K562 (cell line): ENCODE measurements around the gene NT5DC4. TPM values are rescaled to one million over a fixed set of nuclear protein-coding genes. Genes with fewer than 3 reads are reported as not detected.

Source experiments
- AFF4 ChIP-seq: sonication (generic); formaldehyde crosslinking; IDR thresholded peaks from 2 replicates; pipeline ENCODE4 v1.8.0; 2023; ENCODE audit warnings: mild to moderate bottlenecking, missing genetic modification reagents
- CCAR2 ChIP-seq: fragments of 200-400 bp; formaldehyde crosslinking; IDR thresholded peaks from 2 replicates; pipeline ENCODE4 v1.6.1; 2017; ENCODE audit warnings: mild to moderate bottlenecking, low read depth, low read length
- E2F4 ChIP-seq: sonication (generic); formaldehyde crosslinking; IDR thresholded peaks from 2 replicates; pipeline ENCODE4 v1.8.0; 2022; ENCODE audit warnings: mild to moderate bottlenecking, low read depth, missing genetic modification reagents
- ELF4 ChIP-seq: fragments of 450-650 bp; formaldehyde crosslinking; IDR thresholded peaks from 2 replicates; pipeline ENCODE4 v1.4.0; 2022; ENCODE audit warnings: missing genetic modification characterization
- FOXM1 ChIP-seq, 2 experiments: fragments of 450-650 bp in 1 of 2; sonication (generic) in 1 of 2; formaldehyde crosslinking in 1 of 2; IDR thresholded peaks; 2 replicates each; pipeline versions ENCODE4 v1.6.1 to v1.9.0; 2017 to 2022; ENCODE audit warnings: low read depth in 2 of 2, mild to moderate bottlenecking in 2 of 2, missing genetic modification reagents in 1 of 2, moderate library complexity in 1 of 2
- FOXP4 ChIP-seq: sonication (generic); formaldehyde crosslinking; IDR thresholded peaks from 2 replicates; pipeline ENCODE4 v1.8.0; 2022; ENCODE audit warnings: mild to moderate bottlenecking, missing genetic modification reagents, borderline replicate concordance
- GTF2E2 ChIP-seq: fragments of 200-800 bp; sonication (Bioruptor generic); IDR thresholded peaks from 2 replicates; pipeline ENCODE4 v1.6.1; 2016; ENCODE audit warnings: missing genetic modification characterization, missing compliant biosample characterization
- HEY1 ChIP-seq: fragments of 250-450 bp; sonication (Bioruptor Pico); IDR thresholded peaks from 2 replicates; pipeline ENCODE4 v1.5.0; 2020; ENCODE audit warnings: mild to moderate bottlenecking, moderate library complexity, borderline replicate concordance
- PCBP2 ChIP-seq: fragments of 200-400 bp; formaldehyde crosslinking; IDR thresholded peaks from 2 replicates; pipeline ENCODE4 v1.6.1; 2018; ENCODE audit warnings: low read length, low read depth, mild to moderate bottlenecking, moderate library complexity; ENCODE audit not compliant: poor library complexity, severe bottlenecking
- SOX6 ChIP-seq: fragments of 450-650 bp; IDR thresholded peaks from 2 replicates; pipeline ENCODE4 v1.6.1; 2014; ENCODE audit warnings: mild to moderate bottlenecking
- ZBTB11 ChIP-seq, 3 experiments: fragments of 200-800 bp in 1 of 3; fragments of 250-450 bp in 1 of 3; fragments of 450-650 bp in 1 of 3; sonication (Bioruptor Pico) in 1 of 3; sonication (Bioruptor generic) in 1 of 3; formaldehyde crosslinking in 1 of 3; IDR thresholded peaks; 2 replicates each; pipeline versions ENCODE4 v1.6.1 to v1.8.0; 2016 to 2022; ENCODE audit warnings: mild to moderate bottlenecking in 2 of 3, missing genetic modification characterization in 2 of 3, missing compliant biosample characterization in 1 of 3, moderate library complexity in 1 of 3
- ZNF41 ChIP-seq: fragments of 250-450 bp; sonication (Bioruptor Pico); conservative IDR thresholded peaks from 2 replicates; pipeline ENCODE4 v1.4.0; 2020; ENCODE audit warnings: mild to moderate bottlenecking
- ZNF75A ChIP-seq: fragments of 450-650 bp; formaldehyde crosslinking; IDR thresholded peaks from 2 replicates; pipeline ENCODE4 v1.4.0; 2020; ENCODE audit warnings: mild to moderate bottlenecking
- polyA plus RNA-seq, 8 experiments: library from polyadenylated mRNA; depleted of rRNA in 4 of 8; stranded (reverse) in 5 of 8; unstranded in 3 of 8; fragments of >200 nt; fragmentation: Nextera tagmentation in 2 of 8; fragmentation: Illumina TruSeq in 1 of 8; extraction: Ambion mirVana in 2 of 8; extraction: Trizol in 1 of 8; gene quantifications; 2 replicates each; pipeline versions ENCODE4 v1.2.1 to v1.2.3, GENCODE V29; 2011 to 2014; ENCODE audit warnings: inconsistent platforms in 1 of 8, missing spikeins in 1 of 8
- total RNA-seq, 7 experiments: library from RNA; depleted of rRNA in 6 of 7; stranded (reverse); fragments of >200 nt in 6 of 7; fragmentation: Illumina TruSeq in 2 of 7; extraction: Trizol in 2 of 7; gene quantifications; 2 replicates each; pipeline versions ENCODE4 v1.2.1 to v1.2.3, GENCODE V29; 2011 to 2021; ENCODE audit warnings: low replicate concordance in 1 of 7
- TF ChIP-seq, protein P1 (sequence below): fragments of 250-450 bp; sonication (Bioruptor Pico); IDR thresholded peaks from 2 replicates; pipeline ENCODE4 v1.5.0; 2020; ENCODE audit warnings: mild to moderate bottlenecking, borderline replicate concordance

Gene NT5DC4
- total and polyA plus RNA-seq, 9 of the 15 experiments (the other 6 are each of a cell fraction or from before 2014, with no cell fraction given): 0.44 to 6.9 (median 2.5) TPM

- TF ChIP-seq FOXP4: no peak
- no peak for TF ChIP-seq FOXM1 (IDR thresholded peaks at IDR 0.05; ENCODE audit: low read depth)
- no peak for TF ChIP-seq FOXM1 (CRISPR knock-in tag; IDR thresholded peaks at IDR 0.05; ENCODE audit: low read depth)
- no peak for TF ChIP-seq GTF2E2 (tag)
- no peak for TF ChIP-seq ZBTB11 (CRISPR knock-in tag; IDR thresholded peaks at IDR 0.05)
- TF ChIP-seq AFF4: no peak
- no peak for TF ChIP-seq CCAR2
- TF ChIP-seq PCBP2: no peak
- TF ChIP-seq SOX6: 0 out of 2 replicates have a peak, but pooled peaks have one; percentile 36
- no peak for TF ChIP-seq ZNF41 (CRISPR knock-in tag)
- TF ChIP-seq, protein P1, sequence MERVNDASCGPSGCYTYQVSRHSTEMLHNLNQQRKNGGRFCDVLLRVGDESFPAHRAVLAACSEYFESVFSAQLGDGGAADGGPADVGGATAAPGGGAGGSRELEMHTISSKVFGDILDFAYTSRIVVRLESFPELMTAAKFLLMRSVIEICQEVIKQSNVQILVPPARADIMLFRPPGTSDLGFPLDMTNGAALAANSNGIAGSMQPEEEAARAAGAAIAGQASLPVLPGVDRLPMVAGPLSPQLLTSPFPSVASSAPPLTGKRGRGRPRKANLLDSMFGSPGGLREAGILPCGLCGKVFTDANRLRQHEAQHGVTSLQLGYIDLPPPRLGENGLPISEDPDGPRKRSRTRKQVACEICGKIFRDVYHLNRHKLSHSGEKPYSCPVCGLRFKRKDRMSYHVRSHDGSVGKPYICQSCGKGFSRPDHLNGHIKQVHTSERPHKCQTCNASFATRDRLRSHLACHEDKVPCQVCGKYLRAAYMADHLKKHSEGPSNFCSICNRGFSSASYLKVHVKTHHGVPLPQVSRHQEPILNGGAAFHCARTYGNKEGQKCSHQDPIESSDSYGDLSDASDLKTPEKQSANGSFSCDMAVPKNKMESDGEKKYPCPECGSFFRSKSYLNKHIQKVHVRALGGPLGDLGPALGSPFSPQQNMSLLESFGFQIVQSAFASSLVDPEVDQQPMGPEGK (CRISPR knock-in tag): no peak
- TF ChIP-seq ZNF75A (CRISPR knock-in tag): no peak
- TF ChIP-seq E2F4 (CRISPR knock-in tag): no peak
- no peak for TF ChIP-seq HEY1 (CRISPR knock-in tag)
- TF ChIP-seq ELF4 (CRISPR knock-in tag): no peak
Measured at GRCh38 chr2:112728029-112728362, 7.2 kb downstream of the NT5DC4 start (continued).
